Heart right ventricle (tissue), 16 donors: Measurements from ENCODE around the gene GNG7. TPM values are rescaled to one million over a fixed set of nuclear protein-coding genes. Genes with fewer than 3 reads are reported as not detected.

ENCODE experiments used
- ATAC-seq, 8 donors: fragments of 200-7000 bp; cut with Tn5 transposase; one replicate each; pipeline ENCODE4 v1.9.1; 2020; ENCODE audit warnings: mild to moderate bottlenecking in 8 of 8, moderate library complexity in 8 of 8, moderate number of reproducible peaks in 1 of 8
- DNase-seq, 2 donors: peaks; one replicate each; pipeline ENCODE4 v3.0.0-alpha.2; 2020
- H3K27ac ChIP-seq, 10 donors: fragments of 200-600 bp; sonication (generic) in 2 of 10; one replicate each; pipeline versions ENCODE4 v1.5.0 to v1.8.0; 2020 to 2022; ENCODE audit warnings: mild to moderate bottlenecking in 3 of 10
- H3K27me3 ChIP-seq, 7 donors: fragments of 200-600 bp; one replicate each; pipeline ENCODE4 v1.8.0; 2021 to 2022; ENCODE audit warnings: mild to moderate bottlenecking in 2 of 7
- H3K36me3 ChIP-seq, 9 donors: fragments of 200-600 bp; sonication (generic) in 1 of 9; one replicate each; pipeline versions ENCODE4 v1.5.0 to v1.8.0; 2020 to 2022; ENCODE audit warnings: mild to moderate bottlenecking in 2 of 9
- H3K4me1 ChIP-seq, 9 donors: fragments of 200-600 bp; sonication (generic) in 1 of 9; one replicate each; pipeline versions ENCODE4 v1.5.0 to v1.8.0; 2020 to 2022; ENCODE audit warnings: mild to moderate bottlenecking in 4 of 9
- H3K4me3 ChIP-seq, 10 donors: fragments of 200-600 bp; sonication (generic) in 2 of 10; one replicate each; pipeline versions ENCODE4 v1.5.0 to v1.8.0; 2020 to 2022; ENCODE audit warnings: mild to moderate bottlenecking in 7 of 10, moderate library complexity in 2 of 10
- H3K9me3 ChIP-seq, 11 donors: fragments of 200-600 bp in 10 of 11; sonication (generic) in 2 of 11; one replicate each; pipeline versions ENCODE4 v1.5.0 to v1.8.0; 2013 to 2022; ENCODE audit warnings: mild to moderate bottlenecking in 2 of 11, control low read depth in 1 of 11, moderate library complexity in 1 of 11
- WGBS, 2 donors: extraction: QIAGEN DNeasy Blood & Tissue Kit; methylation state at CpG; one replicate each; pipeline ENCODE4 v1.1.7; 2013; ENCODE audit warnings: inconsistent platforms in 1 of 2; 5-methylcytosine and 5-hydroxymethylcytosine counted together
- intact Hi-C, 10 donors: fragments of 100-400 bp; cut with DNase I; formaldehyde crosslinking; loops; one replicate each; pipeline versions ENCODE4 v1.11.1 to v1.14.2; 2022
- polyA plus RNA-seq, 2 donors: library from polyadenylated mRNA; stranded (reverse); fragments of 200-250 nt; gene quantifications; one replicate each; pipeline ENCODE4 v1.2.3, GENCODE V29; 2013
- total RNA-seq, 10 donors: library from RNA; stranded (reverse); fragmentation: NEBNext Ultra II Directional in 3 of 10; extraction: Animal tissue kit (Norgen Biotek cat#: 25700) in 3 of 10; gene quantifications; one replicate each; pipeline versions ENCODE4 v1.2.1 to v1.2.4, GENCODE V29; 2021 to 2023
- TF ChIP-seq, protein P1 (sequence below), 9 donors: fragments of 200-600 bp; sonication (generic) in 2 of 9; IDR thresholded peaks; one replicate each; pipeline versions ENCODE4 v1.5.0 to v1.8.0; 2021 to 2022; ENCODE audit warnings: antibody characterized with exemption in 9 of 9, mild to moderate bottlenecking in 5 of 9, moderate library complexity in 1 of 9
- donor health status: Arrhythmogenic right ventricular cardiomyopathy.
- donor health status: ischemic (EF 13 %, LVEDD 7.1; RV severe dilation, severe dysfunction).
- donor health status: healthy with polysubstance abuse.
- donor health status: DM: no; HTN: yes; CAD: no.
- donor health status: DM: no; HTN: no; CAD: no.
- donor health status: ischemic (EF 25% LVEDD 6.9; RV normal size, moderate dysfunction).
- donor health status: ischemic (EF 25% LVEDD 5.7; RV mildly dilated, moderate dysfunction).
- donor health status: healthy.
- donor health status: DM: yes; HTN: yes; CAD: no.
- donor health status: Ischemic cardiomyopathy.
- donor health status: ischemic (EF 35%, LVEDD 5.7; RV mildly dilated, moderate dysfunction).
- donor health status: nonischemic (EF 11% LVEDD 7.7; RV severe dilation, severe dysfunction).
- donor health status: DM: yes; HTN: yes; CAD: no.
- donor health status: PGD.
- donor health status: ischemic (EF 29% LVEDD 5.4; RV normal size, mild dysfunction).
- donor health status: nonischemic (EF 23%, LVEDD 6.1; RV moderate dilation, normal function).

The GNG7 gene
- total and polyA plus RNA-seq, 12 donors = 8.4 to 56.9 (median 39.1) TPM

DNA sequence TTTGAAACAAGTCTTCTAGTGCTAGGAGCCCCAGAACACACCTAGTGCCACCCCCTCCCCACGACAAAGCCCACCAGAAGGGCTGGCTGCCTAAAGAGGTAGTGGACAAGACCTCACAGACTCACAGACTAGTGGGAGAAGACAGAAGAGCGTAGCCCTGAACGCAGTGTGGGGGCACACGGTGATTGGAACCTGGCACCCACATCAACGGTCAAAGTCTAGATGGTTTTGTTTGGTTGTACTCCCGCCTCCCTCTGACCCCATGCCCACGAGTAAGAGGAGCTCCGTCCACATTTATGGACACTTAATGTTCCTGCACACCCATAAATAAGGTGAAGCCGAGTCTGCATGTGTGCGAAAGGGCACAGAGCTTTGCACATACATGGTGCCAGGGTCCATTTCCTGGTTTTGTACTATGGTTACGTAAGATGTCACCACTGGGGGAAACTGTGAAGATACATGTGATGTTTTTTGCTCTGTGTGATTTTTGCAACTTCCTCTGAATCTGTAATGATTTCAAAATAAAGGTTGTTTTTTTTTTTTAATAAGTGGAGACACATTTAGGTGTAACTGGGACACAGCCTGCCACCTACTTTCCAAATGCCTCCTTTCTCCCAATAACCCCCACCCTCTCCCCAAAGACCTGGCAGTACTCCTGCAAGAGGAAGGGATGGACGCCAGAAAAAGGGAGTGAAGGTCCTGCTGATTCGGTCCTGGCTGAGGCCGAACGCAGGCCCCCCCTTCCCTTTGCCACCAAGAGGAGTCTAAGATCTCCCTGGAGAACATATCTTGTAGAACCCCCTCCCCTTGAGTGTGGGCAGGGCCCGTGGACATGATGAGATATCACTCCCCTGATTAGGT is 72.8 kb downstream of the GNG7 start:
- DNase-seq (no peak), ATAC-seq (no peak)
- intact Hi-C loops = no loop called here
- Histone ChIP-seq H3K4me1 (peaks cover 6 to 91% (median 28%) of the 10 kb centered on the region in 9 donors), H3K9me3 (peaks cover 0 to 19% (median 11%) of the 10 kb centered on the region in 11 donors), H3K27me3 (no peaks in the 10 kb centered on the region), H3K27ac (peak overlapping the region in 6 of 10 donors; percentile 25 to 91 (median 51)), H3K4me3 (no peak overlapping the region), H3K36me3 (no peaks in the 10 kb centered on the region)
- TF ChIP-seq, protein P1, sequence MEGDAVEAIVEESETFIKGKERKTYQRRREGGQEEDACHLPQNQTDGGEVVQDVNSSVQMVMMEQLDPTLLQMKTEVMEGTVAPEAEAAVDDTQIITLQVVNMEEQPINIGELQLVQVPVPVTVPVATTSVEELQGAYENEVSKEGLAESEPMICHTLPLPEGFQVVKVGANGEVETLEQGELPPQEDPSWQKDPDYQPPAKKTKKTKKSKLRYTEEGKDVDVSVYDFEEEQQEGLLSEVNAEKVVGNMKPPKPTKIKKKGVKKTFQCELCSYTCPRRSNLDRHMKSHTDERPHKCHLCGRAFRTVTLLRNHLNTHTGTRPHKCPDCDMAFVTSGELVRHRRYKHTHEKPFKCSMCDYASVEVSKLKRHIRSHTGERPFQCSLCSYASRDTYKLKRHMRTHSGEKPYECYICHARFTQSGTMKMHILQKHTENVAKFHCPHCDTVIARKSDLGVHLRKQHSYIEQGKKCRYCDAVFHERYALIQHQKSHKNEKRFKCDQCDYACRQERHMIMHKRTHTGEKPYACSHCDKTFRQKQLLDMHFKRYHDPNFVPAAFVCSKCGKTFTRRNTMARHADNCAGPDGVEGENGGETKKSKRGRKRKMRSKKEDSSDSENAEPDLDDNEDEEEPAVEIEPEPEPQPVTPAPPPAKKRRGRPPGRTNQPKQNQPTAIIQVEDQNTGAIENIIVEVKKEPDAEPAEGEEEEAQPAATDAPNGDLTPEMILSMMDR (IDR thresholded peaks at IDR 0.05) = no peak
- WGBS, 2 donors = 84 to 88% methylated on average over 16 of the region's 16 CpGs

DNA sequence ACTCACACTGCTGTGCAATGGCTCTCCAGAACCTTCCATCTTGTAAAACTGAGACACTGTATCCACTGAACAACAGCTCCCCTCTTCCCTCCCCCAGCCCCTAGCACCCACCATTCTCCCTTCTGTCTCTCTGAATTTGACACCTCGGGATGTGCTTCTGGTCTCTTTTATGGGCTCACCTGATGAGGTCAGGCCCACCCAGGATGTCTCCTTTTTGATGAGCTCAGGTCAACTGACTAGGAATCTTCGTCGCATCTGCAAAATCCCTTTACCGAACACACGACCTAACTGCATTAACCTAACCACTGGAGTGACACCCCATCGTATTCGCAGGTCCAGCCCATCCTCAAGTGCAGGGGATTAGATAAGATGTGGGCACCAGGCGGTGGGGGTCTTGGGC is 73.9 kb downstream of the GNG7 start:
- Histone ChIP-seq H3K4me3 (no peak overlapping the region), H3K36me3 (no peaks in the 10 kb centered on the region), H3K27ac (peak overlapping the region in 1 of 10 donors; percentile 91), H3K9me3 (peaks cover 0 to 19% (median 11%) of the 10 kb centered on the region in 11 donors), H3K4me1 (peaks cover 7 to 90% (median 24%) of the 10 kb centered on the region in 9 donors), H3K27me3 (no peaks in the 10 kb centered on the region)
- intact Hi-C loops = no loop called here
- ATAC-seq = no peak
- 92 to 95% methylated on average over 8 of the region's 8 CpGs for WGBS, 2 donors
- TF ChIP-seq, protein P1 (IDR thresholded peaks at IDR 0.05) = no peak
- no peak for DNase-seq

DNA sequence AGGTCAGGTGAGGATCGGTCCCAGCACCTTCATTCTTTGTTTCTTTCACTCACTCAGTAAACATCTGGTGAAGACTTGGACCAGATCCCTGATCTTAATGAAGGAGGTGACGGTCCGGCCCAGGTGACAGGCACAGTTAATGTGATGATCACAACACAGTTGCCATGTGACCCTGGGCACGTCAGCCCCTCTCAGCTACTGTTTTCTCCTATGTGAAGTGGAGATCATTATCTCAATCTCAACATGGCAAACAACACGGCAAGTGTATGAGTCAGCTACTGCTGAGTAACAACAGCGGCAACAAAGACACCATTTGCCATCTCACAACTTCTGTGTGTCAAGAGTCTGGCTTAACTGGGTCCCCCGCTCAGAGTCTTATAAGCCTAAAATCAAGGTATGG is 74.6 kb downstream of the GNG7 start:
- Histone ChIP-seq H3K4me3 (no peak overlapping the region), H3K9me3 (peaks cover 0 to 19% (median 11%) of the 10 kb centered on the region in 11 donors), H3K27ac (peak overlapping the region; percentile 60 to 91 (median 68)), H3K4me1 (peaks cover 7 to 86% (median 22%) of the 10 kb centered on the region in 9 donors), H3K36me3 (no peaks in the 10 kb centered on the region), H3K27me3 (no peaks in the 10 kb centered on the region)
- ATAC-seq = no peak
- TF ChIP-seq, protein P1 (IDR thresholded peaks at IDR 0.05) = no peak
- intact Hi-C loops = no loop called here
- no peak for DNase-seq
- WGBS, 2 donors = 77 to 82% methylated on average over 7 of the region's 7 CpGs

DNA sequence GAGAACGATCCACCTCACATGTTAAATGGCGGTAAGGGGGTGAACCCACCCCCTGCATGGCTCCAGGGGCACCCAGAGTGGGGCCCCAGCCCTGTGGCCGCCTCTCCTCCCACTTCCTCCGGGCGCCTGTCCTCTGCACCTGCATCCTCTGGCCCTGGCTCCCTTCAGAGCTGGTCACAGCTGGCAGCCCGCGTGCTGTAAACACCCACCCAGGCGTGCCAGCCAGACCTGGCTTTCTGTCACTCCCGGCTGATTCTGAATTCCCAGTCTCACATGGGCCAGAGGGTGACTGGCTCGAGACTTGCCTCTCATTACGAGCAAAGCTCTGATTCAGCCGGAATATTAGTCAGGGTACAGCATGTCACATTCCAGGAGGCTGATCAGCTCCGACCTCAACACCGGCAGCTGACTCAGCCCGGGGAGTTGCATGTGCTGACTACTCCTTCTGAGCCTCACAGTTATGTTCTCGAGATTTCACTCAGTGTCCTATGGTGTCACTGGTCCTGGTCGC is 75.1 kb downstream of the GNG7 start:
- Histone ChIP-seq H3K36me3 (no peaks in the 10 kb centered on the region), H3K9me3 (peaks cover 0 to 19% (median 11%) of the 10 kb centered on the region in 11 donors), H3K27ac (peak overlapping the region; percentile 60 to 91 (median 68)), H3K4me1 (peaks cover 7 to 81% (median 22%) of the 10 kb centered on the region in 9 donors), H3K4me3 (no peak overlapping the region), H3K27me3 (no peaks in the 10 kb centered on the region)
- 32 to 46% methylated on average over 16 to 17 of the region's 17 CpGs for WGBS, 2 donors
- intact Hi-C loops = no loop called here
- peak; percentile 49 to 65 for DNase-seq
- peak; percentile 60 to 90 (median 73) for ATAC-seq
- TF ChIP-seq, protein P1 (IDR thresholded peaks at IDR 0.05) = no peak
